K562 (cell line): ENCODE measurements around the gene RNU5D-1. TPM values are rescaled to one million over a fixed set of nuclear protein-coding genes. Genes with fewer than 3 reads are reported as not detected.

Source experiments
- CHD1 ChIP-seq: fragments of 200-600 bp; sonication (generic); IDR thresholded peaks from one replicate; pipeline ENCODE4 v1.6.1; 2012; ENCODE audit warnings: mild to moderate bottlenecking, moderate library complexity, low read length, inconsistent platforms
- CTCF ChIP-seq, 3 experiments: IDR thresholded peaks in 2 of 3; conservative IDR thresholded peaks in 1 of 3; 2 replicates each; pipeline ENCODE4 v1.5.1; 2011 to 2012; ENCODE audit warnings: low read length in 3 of 3, mild to moderate bottlenecking in 3 of 3, control low read depth in 2 of 3, improper control_type of control experiment in 1 of 3, inconsistent platforms in 1 of 3, low read depth in 1 of 3, mixed read lengths in 1 of 3, moderate library complexity in 1 of 3; ENCODE audit not compliant: insufficient read depth in 2 of 3
- DACH1 ChIP-seq: fragments of 450-650 bp; IDR thresholded peaks from 2 replicates; pipeline ENCODE4 v1.6.1; 2018; ENCODE audit not compliant: partially characterized antibody
- DLX4 ChIP-seq: fragments of 250-450 bp; sonication (Bioruptor Pico); IDR thresholded peaks from 2 replicates; pipeline ENCODE4 v1.6.1; 2021; ENCODE audit warnings: mild to moderate bottlenecking
- MED1 ChIP-seq: sonication (generic); formaldehyde crosslinking; IDR thresholded peaks from 2 replicates; pipeline ENCODE4 v1.8.1; 2023; ENCODE audit warnings: missing genetic modification reagents, borderline replicate concordance
- RBM14 ChIP-seq: fragments of 200-400 bp; formaldehyde crosslinking; IDR thresholded peaks from 2 replicates; pipeline ENCODE4 v1.6.1; 2018; ENCODE audit warnings: low read depth, mild to moderate bottlenecking, low read length, moderate library complexity, borderline replicate concordance; ENCODE audit not compliant: insufficient read depth
- SREBF2 ChIP-seq: sonication (generic); formaldehyde crosslinking; IDR thresholded peaks from 2 replicates; pipeline ENCODE4 v1.4.0; 2020; ENCODE audit warnings: mild to moderate bottlenecking, missing genetic modification reagents
- ZBTB2 ChIP-seq: fragments of 450-650 bp; IDR thresholded peaks from 2 replicates; pipeline ENCODE4 v1.6.1; 2016; ENCODE audit warnings: antibody characterized with exemption
- ZC3H8 ChIP-seq: fragments of 450-650 bp; IDR thresholded peaks from 2 replicates; pipeline ENCODE4 v1.6.1; 2017
- ZNF766 ChIP-seq: fragments of 200-800 bp; sonication (Bioruptor generic); conservative IDR thresholded peaks from 2 replicates; pipeline ENCODE4 v1.6.1; 2016; ENCODE audit warnings: missing genetic modification characterization, missing compliant biosample characterization
- ZZZ3 ChIP-seq: fragments of 450-650 bp; IDR thresholded peaks from 2 replicates; pipeline ENCODE4 v1.6.1; 2016; ENCODE audit warnings: antibody characterized with exemption, mild to moderate bottlenecking, moderate library complexity
- polyA plus RNA-seq, 8 experiments: library from polyadenylated mRNA; depleted of rRNA in 4 of 8; stranded (reverse) in 5 of 8; unstranded in 3 of 8; fragments of >200 nt; fragmentation: Nextera tagmentation in 2 of 8; fragmentation: Illumina TruSeq in 1 of 8; extraction: Ambion mirVana in 2 of 8; extraction: Trizol in 1 of 8; gene quantifications; 2 replicates each; pipeline versions ENCODE4 v1.2.1 to v1.2.3, GENCODE V29; 2011 to 2014; ENCODE audit warnings: inconsistent platforms in 1 of 8, missing spikeins in 1 of 8
- total RNA-seq, 7 experiments: library from RNA; depleted of rRNA in 6 of 7; stranded (reverse); fragments of >200 nt in 6 of 7; fragmentation: Illumina TruSeq in 2 of 7; extraction: Trizol in 2 of 7; gene quantifications; 2 replicates each; pipeline versions ENCODE4 v1.2.1 to v1.2.3, GENCODE V29; 2011 to 2021; ENCODE audit warnings: low replicate concordance in 1 of 7

The RNU5D-1 gene
- total and polyA plus RNA-seq, 9 of the 15 experiments (the other 6 are each of a cell fraction or from before 2014, with no cell fraction given), result under 0.01 TPM; not detected in 8

- TF ChIP-seq ZBTB2, result peak; percentile 93
- no peak for TF ChIP-seq CHD1
- peak; percentile 55; the same call in 1 of the 2 replicates for TF ChIP-seq ZNF766 (CRISPR knock-in tag)
- no peak for TF ChIP-seq DACH1
- peak; percentile 97 for TF ChIP-seq ZZZ3
- no peak for TF ChIP-seq DLX4 (CRISPR knock-in tag)
- 0 out of 2 replicates have a peak, but pooled peaks have one; percentile 18 for TF ChIP-seq MED1 (CRISPR knock-in tag)
- peak; percentile 98; the same call in 1 of the 2 replicates for TF ChIP-seq RBM14
- TF ChIP-seq SREBF2 (CRISPR knock-in tag), result no peak
- 0 out of 6 replicates have a peak, but pooled peaks of 1 of the 3 experiments have one; percentile 2 for TF ChIP-seq CTCF (IDR thresholded peaks at IDR 0.05 in 2 of 3, conservative IDR thresholded peaks at IDR 0.05 in 1 of 3; ENCODE audit: insufficient read depth in 2 of 3, low read depth in 1 of 3, low read length in 3 of 3)
- TF ChIP-seq ZC3H8, result peak; percentile 92
- TF ChIP-seq, all 486 proteins: peak for 264
Observed at GRCh38 chr1:44775078-44775929, 44.3 kb upstream of the RNU5D-1 start, which contains the start of gene RPS8 (continued).
